Measurements from ENCODE around the gene SLC23A2. TPM values are rescaled to one million over a fixed set of nuclear protein-coding genes. Genes with fewer than 3 reads are reported as not detected.

The SLC23A2 gene
- total RNA-seq, 1 experiment from 2014 or later: 37.3 TPM

- intact Hi-C loops (cut with micrococcal nuclease; ENCODE audit: unreplicated experiment): no loop called here
- Histone ChIP-seq H3K4me3 (ENCODE audit: low read depth, low read length) (no peak overlapping the region), H3K9me3 (no peaks in the 10 kb centered on the region), H3K36me3 (ENCODE audit: control insufficient read depth, insufficient read depth, low read length) (no peaks in the 10 kb centered on the region), H3K4me1 (no peaks in the 10 kb centered on the region), H3K27me3 (replicated peaks; ENCODE audit: control insufficient read depth, insufficient read depth, low read length) (no peaks in the 10 kb centered on the region)
- ChIA-PET CTCF (no interaction called here), POLR2A (no interaction called here)
- TF ChIP-seq CTCF (IDR thresholded peaks at IDR 0.05; ENCODE audit: insufficient read depth in 1 of 2, low read depth in 1 of 2, low read length in 1 of 2, severe bottlenecking in 1 of 2, unreplicated experiment in 1 of 2): no peak
- Mint-ChIP-seq H3K27ac (ENCODE audit: unreplicated experiment) (no peak overlapping the region), H3K4me1 (ENCODE audit: low read depth, unreplicated experiment) (no peaks in the 10 kb centered on the region), H3K9me3 (ENCODE audit: unreplicated experiment) (no peaks in the 10 kb centered on the region), H3K36me3 (ENCODE audit: insufficient read depth, unreplicated experiment) (no peaks in the 10 kb centered on the region), H3K27me3 (ENCODE audit: insufficient read depth, unreplicated experiment) (peaks cover 7% of the 10 kb centered on the region), H3K4me3 (ENCODE audit: unreplicated experiment) (no peak overlapping the region)
- no TSS peak for BruUV-seq (replicated peaks)
- no peak for DNase-seq
Measured at GRCh38 chr20:4833074-4833728, 168.1 kb downstream of the SLC23A2 start.

- Mint-ChIP-seq H3K36me3 (ENCODE audit: insufficient read depth, unreplicated experiment) (no peaks in the 10 kb centered on the region), H3K27me3 (ENCODE audit: insufficient read depth, unreplicated experiment) (peaks cover 4% of the 10 kb centered on the region), H3K4me3 (ENCODE audit: unreplicated experiment) (no peak overlapping the region), H3K27ac (ENCODE audit: unreplicated experiment) (no peak overlapping the region), H3K4me1 (ENCODE audit: low read depth, unreplicated experiment) (no peaks in the 10 kb centered on the region), H3K9me3 (ENCODE audit: unreplicated experiment) (no peaks in the 10 kb centered on the region)
- POLR2A ChIA-PET: no interaction called here
- CTCF ChIA-PET: no interaction called here
- TF ChIP-seq CTCF (IDR thresholded peaks at IDR 0.05; ENCODE audit: insufficient read depth in 1 of 2, low read depth in 1 of 2, low read length in 1 of 2, severe bottlenecking in 1 of 2, unreplicated experiment in 1 of 2): no peak
- Histone ChIP-seq H3K36me3 (ENCODE audit: control insufficient read depth, insufficient read depth, low read length) (no peaks in the 10 kb centered on the region), H3K9me3 (no peaks in the 10 kb centered on the region), H3K27me3 (replicated peaks; ENCODE audit: control insufficient read depth, insufficient read depth, low read length) (no peaks in the 10 kb centered on the region), H3K4me3 (ENCODE audit: low read depth, low read length) (no peak overlapping the region), H3K4me1 (no peaks in the 10 kb centered on the region)
- intact Hi-C loops (cut with micrococcal nuclease; ENCODE audit: unreplicated experiment): no loop called here
- BruUV-seq (replicated peaks): no TSS peak
- no peak for DNase-seq
Measured at GRCh38 chr20:4832469-4832868, 168.8 kb downstream of the SLC23A2 start.

- no peaks in the 10 kb centered on the region for H3K9me3 ChIP-seq
- intact Hi-C loops (cut with micrococcal nuclease; ENCODE audit: unreplicated experiment): no loop called here
- peaks cover 4% of the 10 kb centered on the region for H3K27me3 Mint-ChIP-seq (ENCODE audit: insufficient read depth, unreplicated experiment)
- H3K4me1 ChIP-seq: no peaks in the 10 kb centered on the region
- no peak for DNase-seq
- no peaks in the 10 kb centered on the region for H3K9me3 Mint-ChIP-seq (ENCODE audit: unreplicated experiment)
- H3K4me3 ChIP-seq (ENCODE audit: low read depth, low read length): no peak overlapping the region
- BruUV-seq (replicated peaks): no TSS peak
- no peaks in the 10 kb centered on the region for H3K4me1 Mint-ChIP-seq (ENCODE audit: low read depth, unreplicated experiment)
- TF ChIP-seq CTCF (IDR thresholded peaks at IDR 0.05; ENCODE audit: insufficient read depth in 1 of 2, low read depth in 1 of 2, low read length in 1 of 2, severe bottlenecking in 1 of 2, unreplicated experiment in 1 of 2): no peak
- POLR2A ChIA-PET: no interaction called here
- no peak overlapping the region for H3K27ac Mint-ChIP-seq (ENCODE audit: unreplicated experiment)
- H3K4me3 Mint-ChIP-seq (ENCODE audit: unreplicated experiment): no peak overlapping the region
- no peaks in the 10 kb centered on the region for H3K36me3 Mint-ChIP-seq (ENCODE audit: insufficient read depth, unreplicated experiment)
- H3K36me3 ChIP-seq (ENCODE audit: control insufficient read depth, insufficient read depth, low read length): no peaks in the 10 kb centered on the region
- no peaks in the 10 kb centered on the region for H3K27me3 ChIP-seq (replicated peaks; ENCODE audit: control insufficient read depth, insufficient read depth, low read length)
- CTCF ChIA-PET: no interaction called here
Measured at GRCh38 chr20:4830696-4831095, 170.6 kb downstream of the SLC23A2 start.
